Activated T-cell treated with anti-CD3 and anti-CD28 coated beads for 4 hours (primary cell): ENCODE data around the gene ASB4.
"Not testable (repeated sequence)": the region's sequence is repeated elsewhere in the genome, so short reads cannot be mapped to it uniquely, and the experiment has no call there.

Experiments used
- DNase-seq: peaks from one replicate; pipeline ENCODE4 v3.0.0-alpha.2; 2020

ASB4 gene

GRCh38 chr7:95527776-95528250 lies 42.1 kb downstream of the ASB4 start:
- no peak for DNase-seq

- DNase-seq, result no peak
Measured at GRCh38 chr7:95529701-95530100, 44.0 kb downstream of the ASB4 start.

DNA sequence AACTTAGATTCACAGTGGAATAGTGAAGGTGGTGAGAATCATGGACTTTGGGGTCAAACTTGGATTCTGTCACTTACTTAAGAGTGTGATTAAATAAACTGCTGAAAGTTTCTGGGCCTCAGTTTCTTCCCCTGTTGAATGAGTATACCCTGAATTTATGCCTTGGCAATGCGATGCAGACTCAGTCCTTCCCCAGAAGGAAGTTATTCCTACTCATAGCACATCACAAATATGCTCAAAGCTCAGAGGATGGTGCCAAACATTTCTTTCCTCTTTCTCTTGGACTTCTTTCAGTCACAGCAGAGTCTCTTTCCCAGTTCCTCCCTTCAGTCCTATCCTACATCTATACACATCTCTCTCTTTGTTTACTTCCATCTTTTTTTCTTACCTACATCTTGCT lies 45.1 kb downstream of the ASB4 start:
- DNase-seq, result no peak

GRCh38 chr7:95531605-95532219 lies 46.0 kb downstream of the ASB4 start:
- DNase-seq, result no peak

DNA sequence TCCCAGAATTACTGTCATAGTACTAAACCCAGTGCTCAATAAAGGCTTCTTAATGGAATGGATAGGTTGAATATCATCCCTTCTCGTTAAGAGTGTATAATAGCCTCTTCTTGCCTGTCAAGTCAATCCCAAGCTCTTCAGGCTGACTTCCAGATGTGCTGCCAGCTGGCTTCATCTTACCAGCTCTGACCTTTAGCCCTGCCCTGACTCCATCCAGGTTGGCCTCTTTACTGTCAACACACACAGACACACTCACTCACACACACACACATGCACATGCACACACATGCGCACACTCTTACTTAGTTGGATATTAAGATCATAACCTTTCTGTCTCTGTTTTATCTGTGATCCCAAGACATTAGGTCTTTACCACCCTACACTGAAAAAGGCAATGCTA lies 49.1 kb downstream of the ASB4 start:
- no peak for DNase-seq

DNA sequence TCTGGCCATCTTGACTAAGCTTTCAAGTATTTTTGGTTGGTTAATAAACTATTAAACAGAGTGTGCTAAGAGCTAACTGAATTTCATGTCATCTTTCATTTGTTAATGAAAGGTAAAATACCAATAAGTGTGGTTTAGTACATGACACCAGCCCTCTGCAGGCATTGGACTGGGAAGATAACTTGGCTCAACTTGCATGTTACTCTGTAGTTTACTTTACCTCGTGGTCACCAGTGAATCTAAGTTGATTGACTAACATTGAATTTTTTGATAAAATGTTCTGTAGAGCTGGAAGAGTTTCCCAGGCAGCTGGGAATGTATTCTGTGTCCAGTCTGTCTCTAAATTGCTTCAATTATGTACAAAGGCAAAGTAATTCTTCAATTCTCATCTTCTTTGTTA lies 49.9 kb downstream of the ASB4 start:
- DNase-seq, result no peak

DNA sequence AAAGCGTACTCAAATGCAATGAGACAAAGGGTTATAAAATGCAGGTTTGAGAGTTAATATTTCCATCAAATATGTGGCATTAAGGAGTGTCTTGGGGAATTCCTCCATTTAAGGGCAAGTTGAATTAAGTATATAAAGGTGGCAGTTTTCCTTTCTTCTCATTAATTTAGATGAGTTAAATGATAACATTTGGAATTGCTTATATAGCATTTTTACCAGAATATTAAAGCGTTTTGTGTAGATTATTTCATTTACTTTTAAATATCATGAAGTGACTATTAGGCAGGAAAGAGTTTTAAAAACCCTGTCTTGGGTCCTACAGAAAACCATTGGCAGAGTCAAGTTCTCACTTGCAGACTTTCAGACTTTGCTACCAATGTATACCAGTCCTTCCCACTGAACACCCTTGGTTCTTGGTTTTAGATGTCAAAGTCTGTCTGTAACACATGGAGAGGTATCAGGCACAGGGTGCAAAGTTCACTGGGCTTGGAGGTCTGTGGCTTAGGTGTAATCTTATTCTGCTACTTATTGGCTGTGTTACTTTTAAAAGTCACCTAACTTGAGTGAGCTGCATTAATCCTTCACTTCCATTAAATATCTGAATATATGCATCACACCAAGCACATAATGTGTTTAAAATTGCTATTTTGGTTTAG lies 51.0 kb downstream of the ASB4 start:
- no peak for DNase-seq

DNA sequence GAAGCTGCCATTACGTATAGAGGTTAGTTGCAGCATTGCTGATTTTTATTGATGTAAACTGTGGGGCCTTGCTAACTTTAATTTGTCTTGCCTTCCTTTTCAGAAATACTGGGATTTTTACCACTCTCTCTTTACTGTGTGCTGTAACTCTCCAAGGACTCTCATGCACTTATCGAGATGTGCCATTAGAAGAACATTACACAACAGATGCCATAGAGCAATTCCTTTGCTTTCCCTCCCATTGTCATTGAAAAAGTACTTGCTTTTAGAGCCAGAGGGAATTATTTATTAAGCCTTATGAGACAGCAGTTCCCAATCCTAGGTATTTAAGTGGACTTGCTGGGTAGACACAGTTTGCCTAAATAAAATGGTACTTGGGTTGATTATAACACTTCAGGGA lies 51.7 kb downstream of the ASB4 start:
- no peak for DNase-seq

DNA sequence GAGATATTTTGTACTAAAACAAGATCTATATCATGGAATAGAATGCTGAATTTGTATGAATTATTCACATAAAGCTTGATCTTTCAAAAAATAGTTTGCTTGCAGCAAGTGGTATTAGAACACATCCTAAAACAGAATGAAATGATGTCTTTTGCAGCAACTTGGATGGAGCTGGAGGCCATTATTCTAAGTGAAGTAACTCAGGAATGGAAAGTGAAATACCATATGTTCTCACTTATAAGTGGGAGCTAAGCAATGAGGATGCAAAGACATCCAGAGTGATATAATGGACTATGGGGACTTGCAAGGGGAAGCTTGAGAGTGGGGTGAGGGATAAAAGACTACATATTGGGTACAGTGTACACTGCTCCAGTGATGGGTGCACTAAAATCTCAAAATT lies 53.7 kb downstream of the ASB4 start:
- no peak for DNase-seq

DNA sequence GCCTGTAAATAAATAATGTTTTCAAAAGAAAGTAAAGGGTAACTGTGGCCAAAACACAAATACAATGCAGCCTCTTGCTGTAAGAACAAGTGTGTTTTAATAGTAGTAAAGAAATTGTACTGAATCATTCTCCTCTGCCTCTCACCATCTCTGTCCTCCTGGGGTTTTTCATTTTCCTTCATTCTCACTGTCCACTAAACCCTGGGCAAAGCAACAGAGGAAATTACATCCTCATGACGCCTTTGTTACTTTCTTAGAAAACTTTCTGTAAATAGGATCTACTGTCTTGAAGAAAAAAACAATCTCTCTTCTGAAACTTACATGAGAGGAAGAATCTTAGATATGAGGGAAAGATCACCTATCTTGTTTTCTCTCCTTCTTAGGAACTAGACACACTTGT lies 54.6 kb downstream of the ASB4 start:
- DNase-seq, result no peak

- no peak for DNase-seq
Measured at GRCh38 chr7:95543312-95543711, 57.6 kb downstream of the ASB4 start.

- no peak for DNase-seq
Measured at GRCh38 chr7:95544171-95544570, 58.4 kb downstream of the ASB4 start.

GRCh38 chr7:95545007-95545615 lies 59.4 kb downstream of the ASB4 start:
- DNase-seq, result no peak

- no peak for DNase-seq
Measured at GRCh38 chr7:95545673-95546072, 59.9 kb downstream of the ASB4 start.

DNA sequence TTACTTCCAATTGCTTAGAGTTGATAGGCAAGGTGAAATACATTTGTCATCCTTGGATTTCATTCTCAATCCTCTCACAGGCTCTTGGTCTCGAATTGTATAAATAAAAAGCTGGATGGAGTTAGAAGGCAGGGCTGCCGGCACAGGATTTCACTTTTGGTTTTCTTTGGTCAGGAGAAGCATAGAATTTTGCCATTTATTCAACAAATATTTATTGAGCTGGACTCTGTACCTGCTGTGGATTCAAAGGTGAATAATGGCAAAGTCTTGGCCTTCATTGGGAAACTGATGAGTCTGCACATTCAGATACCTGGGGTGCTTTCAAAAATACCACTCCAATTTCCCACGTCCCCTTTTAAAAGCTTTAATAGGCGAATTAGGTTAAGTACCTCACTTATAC lies 60.9 kb downstream of the ASB4 start:
- DNase-seq, result no peak

DNA sequence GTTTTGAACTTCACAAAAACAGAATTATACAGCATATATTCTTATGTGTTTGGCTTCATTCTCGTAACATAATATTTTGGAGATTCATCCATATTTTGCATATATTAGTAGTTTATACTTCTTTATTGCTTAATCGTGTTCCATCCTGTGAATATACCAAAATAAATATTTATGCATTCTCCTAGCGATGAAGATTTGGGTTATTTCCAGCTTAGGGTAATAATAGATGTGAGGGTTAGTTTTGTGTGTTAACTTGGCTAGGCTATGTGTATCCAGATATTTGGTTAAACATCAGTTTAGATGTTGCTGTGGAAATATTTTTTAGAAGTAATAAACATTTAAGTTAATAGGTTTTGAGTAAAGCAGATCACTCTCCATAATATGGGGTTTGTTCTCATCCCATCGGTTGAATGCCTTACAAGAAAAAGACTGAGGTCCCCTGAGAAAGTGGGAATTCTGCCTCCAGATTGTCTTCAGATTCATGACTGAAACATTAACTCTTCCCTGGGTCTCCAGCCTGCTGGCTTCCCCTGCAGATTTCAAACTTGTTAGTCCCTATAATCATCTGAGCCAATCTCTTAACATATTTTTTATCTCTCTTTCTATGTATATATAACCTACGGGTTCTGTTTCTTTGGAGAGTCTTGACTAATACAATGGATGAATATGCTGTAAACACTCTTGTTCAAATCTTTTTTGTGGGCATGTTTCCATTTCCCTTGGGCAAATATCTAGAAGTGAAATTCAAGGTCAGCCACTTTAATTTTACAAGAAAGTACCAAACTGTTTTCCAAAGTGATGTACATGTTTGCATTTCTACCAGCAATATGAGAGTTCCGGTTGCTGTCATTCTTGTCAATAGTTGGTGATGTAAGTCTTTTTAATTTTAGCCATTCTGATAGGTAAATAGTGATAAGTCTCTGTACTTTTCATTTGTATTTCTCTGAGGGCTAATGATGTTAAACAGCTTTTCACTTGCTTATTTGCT lies 61.9 kb downstream of the ASB4 start:
- DNase-seq, result no peak

GRCh38 chr7:95549818-95550529 lies 64.2 kb downstream of the ASB4 start:
- no peak for DNase-seq

DNA sequence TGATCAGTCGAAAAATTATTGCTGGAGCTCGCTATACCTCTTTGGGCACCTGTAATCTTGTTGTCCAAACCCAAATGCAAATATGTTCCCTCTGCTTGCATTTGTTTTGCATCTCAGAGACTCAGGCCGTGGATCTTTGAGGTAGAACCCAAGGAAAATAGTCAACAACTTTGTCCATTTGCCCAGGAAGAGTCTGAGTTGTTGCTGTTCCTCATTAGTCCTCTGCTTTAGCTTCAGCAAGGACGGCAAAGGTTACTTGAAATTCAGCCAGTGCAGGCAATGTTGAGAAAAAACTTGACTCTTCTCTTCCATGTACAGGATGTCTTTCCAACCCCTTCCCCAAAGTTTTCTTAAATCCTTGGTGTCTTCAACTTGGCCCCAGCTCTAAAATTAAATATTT lies 64.8 kb downstream of the ASB4 start:
- no peak for DNase-seq

DNA sequence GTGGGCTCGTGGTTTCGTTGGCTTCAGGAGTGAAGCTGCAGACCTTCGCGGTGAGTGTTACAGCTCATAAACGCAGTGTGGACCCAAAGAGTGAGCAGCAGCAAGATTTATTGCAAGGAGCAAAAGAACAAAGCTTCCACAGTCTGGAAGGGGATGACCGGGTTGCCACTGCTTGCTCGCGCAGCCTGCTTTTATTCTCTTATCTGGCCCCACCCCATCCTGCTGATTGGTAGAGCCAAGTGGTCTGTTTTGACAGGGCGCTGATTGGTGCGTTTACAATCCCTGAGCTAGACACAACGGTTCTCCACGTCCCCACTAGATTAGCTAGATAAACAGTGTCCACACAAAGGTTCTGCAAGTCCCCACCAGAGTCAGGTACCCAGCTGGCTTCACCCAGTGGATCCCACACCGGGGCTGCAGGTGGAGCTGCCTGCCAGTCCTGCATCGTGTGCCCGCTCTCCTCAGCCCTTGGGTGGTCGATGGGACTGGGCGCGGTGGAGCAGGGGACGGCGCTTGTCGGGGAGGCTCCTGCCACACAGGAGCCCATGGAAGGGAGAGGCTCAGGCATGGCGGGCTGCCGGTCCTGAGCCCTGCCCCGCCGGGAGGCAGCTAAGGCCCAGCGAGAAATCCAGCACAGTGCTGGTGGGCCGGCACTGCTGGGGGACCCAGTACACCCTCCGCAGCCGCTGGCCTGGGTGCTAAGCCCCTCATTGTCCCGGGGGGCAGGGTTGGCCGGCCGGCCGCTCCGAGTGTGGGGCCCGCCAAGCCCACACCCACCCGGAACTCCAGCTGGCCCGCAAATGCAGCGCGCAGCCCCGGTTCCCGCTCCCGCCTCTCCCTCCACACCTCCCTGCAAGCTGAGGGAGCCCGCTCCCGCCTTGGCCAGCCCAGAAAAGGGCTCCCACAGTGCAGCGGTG lies 66.5 kb downstream of the ASB4 start:
- not testable (repeated sequence) for DNase-seq

DNA sequence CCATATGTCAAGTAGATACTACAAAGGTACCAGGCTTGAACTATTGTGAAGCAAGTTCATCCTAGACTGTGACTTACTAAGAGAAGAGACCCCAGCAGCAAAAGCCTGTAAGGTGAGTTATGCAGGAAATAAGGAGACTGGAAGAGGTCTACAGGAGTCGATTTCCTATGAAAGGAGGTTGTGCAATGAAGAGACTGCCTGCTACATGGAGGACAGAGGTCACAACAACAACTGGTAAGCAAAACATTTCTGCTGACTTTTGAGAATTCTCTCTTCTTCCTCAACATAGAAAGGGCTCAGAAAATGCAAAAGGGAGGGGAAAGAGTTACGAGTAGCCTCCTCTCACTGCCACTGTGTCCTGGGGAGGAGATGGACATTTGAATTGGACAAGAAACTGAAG lies 68.2 kb downstream of the ASB4 start:
- no peak for DNase-seq

GRCh38 chr7:95556777-95557176 lies 71.0 kb downstream of the ASB4 start:
- no peak for DNase-seq

DNA sequence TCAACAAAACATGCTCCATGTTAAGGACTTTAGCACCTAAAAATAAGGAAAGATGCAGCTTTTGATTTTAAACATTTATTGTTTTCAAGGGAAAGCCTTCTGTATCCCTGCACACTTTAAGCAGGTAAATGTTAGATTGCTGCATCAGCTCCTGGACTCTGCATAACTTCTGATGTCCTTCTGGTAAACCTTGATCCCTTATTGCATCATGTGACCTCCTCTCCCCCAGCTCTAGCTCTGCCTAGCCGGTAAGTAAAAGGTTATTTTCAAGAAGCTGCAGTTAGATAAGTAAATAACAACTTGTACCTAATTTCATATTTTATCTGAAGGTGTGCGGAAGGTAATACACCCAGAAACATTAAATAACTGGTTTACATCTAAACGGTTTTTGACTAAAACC lies 73.1 kb downstream of the ASB4 start:
- no peak for DNase-seq
